GM18873 (cell line): ENCODE data around the gene COL8A2.
A peak's percentile ranks its signal among the peaks of the same experiment; 100 is the strongest.

Source experiments
- ATAC-seq: cut with Tn5 transposase; IDR thresholded peaks from one replicate; pipeline ENCODE4 v1.9.1; 2021; ENCODE audit warnings: mild to moderate bottlenecking, moderate library complexity, moderate number of reproducible peaks; ENCODE audit not compliant: unreplicated experiment, low FRiP score

Gene COL8A2

DNA sequence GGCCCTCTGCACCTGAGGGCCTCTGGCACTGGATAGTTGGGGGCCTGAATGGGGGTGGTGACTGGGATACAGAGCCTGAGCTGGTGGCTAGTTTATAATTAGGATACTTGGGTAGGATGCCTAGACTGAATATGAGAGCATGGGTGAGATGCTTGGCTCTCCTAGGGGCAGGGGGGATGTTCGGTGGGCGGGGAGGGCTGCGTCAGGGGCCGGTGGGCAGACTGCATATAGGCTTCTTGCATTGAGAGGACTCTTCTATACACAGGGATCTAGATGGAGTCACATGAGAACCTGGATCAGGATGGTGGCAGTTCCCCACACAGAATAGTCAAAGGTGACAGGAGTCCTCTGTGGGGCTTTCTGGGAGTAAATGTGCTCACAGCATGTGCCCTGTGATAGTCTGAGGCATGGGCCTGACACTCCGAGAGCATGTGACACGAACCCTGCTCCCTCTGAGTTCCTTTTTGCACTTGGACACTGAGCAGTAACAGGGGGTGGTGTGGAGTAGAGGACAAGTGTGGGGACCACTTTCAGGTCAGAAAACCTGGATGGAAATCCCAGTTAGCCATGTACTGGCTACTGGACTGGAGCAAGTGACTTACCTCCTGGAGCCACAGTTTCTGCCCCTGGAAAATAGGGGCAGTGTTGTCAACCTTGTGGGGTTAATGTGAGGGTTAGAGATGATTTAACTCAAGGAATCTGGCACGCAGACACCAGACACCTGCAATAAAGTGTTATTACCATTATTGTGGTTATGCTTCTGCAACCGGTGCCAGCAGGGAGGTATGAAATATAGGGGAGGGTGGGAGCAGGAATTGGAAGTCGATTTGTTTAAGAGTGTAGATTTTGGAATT is 33.2 kb upstream of the COL8A2 start:
- ATAC-seq: no peak

DNA sequence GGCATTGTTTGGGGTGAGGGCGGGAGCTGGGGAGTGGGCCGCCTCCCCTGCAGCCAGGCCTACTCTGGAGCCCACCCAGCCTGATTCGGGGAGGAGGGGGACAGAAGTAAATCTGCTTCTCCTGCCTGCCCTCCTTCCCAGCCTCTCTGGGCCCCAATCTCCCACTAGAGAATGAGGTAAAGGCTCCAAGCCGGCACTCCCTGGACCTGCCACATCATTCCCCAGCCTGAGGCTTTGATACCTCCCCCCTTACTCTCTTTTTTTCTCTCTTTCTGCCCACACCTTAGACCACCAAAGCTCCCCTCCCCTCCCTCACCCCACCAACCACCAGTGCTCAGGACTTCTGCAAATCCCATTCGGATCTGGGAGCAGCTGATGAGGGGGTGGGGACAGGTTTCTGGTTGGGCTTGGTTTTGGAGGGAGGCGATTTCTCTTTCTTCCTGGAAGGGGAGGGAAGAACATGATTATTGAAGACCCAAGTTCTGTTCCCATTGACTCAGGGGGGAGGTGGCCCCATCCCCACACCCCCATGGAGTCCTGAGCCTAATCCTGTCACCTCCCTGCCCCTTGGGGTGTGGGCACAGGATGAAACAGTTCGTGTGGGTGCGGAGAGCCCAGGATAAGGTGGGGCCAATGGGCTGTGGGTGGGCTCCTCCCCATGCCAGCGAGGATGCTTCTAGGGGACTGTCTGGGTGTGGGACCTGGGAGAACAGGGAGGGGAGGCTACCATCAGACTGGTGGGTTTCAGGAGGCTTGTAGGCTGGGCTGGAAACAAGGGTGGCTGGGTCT is 32.3 kb upstream of the COL8A2 start:
- ATAC-seq: no peak

DNA sequence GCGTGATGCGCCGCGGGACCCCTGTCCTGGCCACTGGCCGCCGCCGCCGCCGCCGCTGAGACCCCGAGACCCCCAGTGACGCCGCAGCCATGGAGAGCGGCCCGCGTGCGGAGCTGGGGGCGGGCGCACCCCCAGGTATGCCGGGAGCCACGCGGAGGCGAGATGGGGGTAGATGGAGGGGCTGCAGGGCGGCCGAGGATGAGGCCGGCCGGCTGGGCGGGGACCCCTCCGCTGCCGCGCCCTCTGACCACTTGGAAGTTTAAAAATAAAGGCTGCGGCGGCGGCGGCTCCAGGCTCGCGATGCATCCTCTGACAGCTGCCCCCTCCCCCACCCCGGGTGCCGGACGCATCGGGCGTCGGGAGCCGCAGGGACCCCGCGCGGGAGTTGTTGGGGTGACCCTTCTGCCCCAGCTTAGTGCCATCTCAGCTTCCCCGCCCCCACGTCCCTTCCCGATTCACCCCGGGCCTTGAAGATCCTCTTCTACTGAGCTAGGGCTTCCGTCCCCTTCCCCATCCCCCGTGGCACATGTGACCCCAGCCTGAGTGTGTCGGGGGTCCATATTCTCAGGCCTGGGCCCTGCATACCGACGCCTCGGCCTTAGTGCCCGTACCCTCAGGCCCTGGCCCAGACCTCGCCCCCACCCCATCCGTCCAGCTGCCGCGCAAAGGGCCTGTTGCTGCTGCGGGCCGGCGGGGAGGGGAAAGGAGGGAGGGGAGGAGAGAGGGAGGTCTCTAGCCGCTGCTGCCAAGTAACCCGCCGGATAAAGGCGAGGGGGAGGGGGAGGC is 31.5 kb upstream of the COL8A2 start:
- ATAC-seq: no peak

DNA sequence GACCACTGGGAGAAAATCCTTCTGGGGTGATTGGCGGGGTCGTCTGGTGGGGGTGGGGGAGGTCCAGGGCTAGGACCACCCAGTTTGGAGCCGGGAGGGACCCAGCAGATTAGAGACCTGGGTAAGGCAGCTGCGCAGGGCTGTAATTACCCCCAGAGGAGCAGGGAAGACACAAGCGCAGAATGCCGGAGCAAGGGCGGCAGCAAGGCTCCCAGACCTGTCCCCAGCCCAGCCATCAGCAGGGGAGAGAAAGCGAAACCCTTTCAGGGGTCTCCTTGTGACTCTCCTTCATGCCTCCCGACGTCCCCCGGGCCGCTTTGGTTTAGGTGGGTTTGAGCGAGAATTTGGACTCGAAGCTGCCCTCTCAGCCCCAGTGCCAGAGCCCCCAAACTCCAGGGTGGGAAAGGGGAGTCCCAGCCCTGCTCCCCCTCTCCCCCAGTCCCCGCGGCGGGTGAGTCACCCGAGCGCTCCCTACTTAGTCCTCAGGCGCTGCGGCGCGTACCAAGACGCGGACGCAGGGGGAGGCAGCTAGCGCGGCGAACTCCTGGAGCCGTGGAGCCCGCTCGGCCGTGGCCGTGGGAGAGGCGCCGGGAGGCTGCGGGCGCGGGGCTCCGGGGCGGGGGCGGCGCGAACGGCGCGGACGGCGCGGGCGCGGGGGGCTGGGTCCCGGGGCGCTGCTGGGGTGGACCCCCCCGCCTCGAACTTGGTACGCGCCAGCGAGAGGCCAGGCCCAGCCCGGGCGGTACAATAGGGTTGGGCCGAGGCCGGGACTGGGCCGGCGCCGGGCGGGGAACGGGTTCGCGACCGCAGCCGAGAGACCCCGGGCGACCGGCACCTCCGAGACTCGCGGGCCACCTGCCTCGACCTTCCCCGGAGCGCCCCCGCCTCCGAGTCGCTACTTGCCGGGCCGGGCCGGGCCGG is 30.6 kb upstream of the COL8A2 start, which contains the start of gene MAP7D1:
TSS of gene MAP7D1 (plus strand) at position 753 of the 921 bp plus-strand sequence. CDS start 258 bp downstream, outside the sequence.
- ATAC-seq: no peak

DNA sequence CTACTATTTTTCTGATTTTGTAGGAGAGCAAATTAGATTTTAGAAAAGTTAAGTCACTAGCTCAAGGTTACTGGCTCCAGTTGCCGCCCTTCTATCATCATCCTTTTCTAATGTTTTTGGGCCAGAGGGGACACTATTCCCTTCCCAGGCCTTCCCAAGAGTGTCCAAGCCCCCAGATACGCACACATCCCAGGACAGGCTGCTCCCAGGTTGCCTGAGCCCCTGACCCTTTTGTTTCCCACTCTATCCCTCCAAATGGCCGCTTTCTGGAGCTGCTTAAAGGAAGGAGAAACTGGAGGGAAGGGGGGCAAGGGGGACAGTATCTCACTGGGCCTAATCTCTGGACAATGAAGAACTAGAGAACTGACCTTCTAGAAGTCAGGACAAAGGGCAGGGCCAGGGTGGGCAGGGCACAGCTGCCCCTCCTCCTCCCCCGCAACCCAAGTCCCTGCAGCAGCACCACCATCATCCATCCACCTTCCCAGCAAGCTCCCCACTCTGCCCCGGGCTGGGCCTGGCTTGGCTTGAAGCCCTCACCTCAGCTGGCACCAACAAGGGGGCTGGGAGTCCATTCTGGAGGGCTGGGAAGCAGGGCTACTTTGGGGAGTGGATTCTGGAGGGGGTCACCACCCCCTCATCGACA is 29.9 kb upstream of the COL8A2 start:
- no peak for ATAC-seq

DNA sequence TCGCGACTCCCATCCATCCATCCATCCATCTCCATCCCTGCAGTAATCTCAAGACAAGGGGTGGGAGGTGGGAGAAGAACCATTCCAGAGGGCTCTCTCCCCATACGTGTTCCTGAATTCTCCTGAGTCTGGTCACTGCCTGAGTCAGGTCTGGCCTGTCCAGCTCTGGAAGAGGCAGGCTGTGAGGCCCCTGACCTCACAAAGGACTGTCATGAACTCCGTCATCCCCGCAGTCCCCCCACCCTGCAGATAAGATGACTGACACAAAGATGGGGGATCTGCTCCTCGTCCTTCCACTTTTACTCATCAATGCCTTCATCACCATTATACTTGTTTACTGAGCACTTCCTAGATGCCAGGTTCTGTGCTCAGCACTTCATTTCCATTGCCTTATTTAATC is 29.3 kb upstream of the COL8A2 start:
- ATAC-seq: no peak

DNA sequence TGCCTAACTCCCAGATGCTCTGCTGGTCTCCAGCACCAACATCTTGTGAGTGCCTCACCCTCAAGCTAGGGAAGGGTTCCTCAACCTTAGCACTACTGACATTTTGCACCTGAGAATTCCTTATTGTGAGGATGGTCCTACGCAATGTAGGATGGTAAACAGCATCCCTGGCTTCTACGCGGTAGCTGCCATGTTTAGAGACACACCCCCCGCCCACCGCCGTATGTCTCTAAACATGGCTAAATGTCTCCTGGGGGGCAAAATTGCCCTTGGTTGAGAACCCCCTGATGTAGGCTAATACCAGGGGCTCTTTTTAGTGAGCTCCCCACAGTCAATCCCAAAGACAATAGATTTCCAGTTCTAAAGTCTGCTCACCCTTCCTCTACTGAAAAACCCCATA is 28.5 kb upstream of the COL8A2 start:
- ATAC-seq: no peak

DNA sequence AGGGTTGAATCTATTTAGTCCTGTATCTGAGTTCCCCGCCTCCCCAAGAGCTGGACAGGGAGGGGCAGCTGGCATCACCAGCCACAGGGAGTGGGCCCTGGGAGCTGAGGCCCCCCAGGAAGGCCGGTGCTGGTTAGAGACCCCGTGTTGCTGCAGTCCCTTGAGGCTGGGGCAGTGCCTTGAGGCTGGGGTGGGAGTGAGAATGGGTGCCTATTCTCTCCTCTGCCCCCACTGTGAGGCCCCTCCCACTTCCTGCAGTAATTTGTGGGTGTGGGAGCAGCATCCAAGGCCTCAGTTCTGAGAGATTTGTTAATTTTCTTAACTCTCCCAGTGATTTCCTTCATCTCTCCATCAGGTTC is 26.8 kb upstream of the COL8A2 start:
- ATAC-seq: no peak

DNA sequence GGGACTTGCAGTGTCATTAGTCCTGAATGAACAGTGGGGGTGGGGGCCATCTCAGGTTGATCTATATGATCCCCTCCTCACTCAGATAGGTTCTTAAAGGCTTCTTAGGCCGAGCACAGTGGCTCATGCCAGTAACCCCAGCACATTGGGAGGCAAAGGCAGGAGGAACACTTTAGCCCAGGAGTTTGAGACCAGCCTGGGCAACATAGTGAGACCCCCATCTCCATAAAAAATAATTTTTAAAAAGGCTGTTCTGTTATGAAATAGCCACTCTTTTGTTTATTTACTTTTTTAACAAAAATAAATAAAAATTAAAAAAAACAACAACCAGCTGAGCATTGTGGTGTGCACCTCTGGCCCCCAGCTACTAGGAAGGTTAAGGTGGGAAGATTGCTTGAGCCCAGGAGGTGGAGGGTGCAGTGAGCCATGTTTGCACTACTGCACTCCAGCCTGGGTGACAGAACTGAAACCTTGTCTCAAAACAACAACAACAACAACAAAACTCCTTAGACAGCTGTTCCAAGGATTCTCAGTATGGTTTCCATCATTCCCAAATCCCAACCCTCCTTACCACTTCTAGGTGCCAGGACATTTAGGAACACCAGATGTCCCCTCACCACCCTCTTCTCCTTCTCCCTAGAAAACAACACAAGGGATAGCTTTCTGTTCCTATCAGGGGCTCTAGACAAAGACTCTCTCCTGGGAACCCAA is 26.3 kb upstream of the COL8A2 start:
- no peak for ATAC-seq

DNA sequence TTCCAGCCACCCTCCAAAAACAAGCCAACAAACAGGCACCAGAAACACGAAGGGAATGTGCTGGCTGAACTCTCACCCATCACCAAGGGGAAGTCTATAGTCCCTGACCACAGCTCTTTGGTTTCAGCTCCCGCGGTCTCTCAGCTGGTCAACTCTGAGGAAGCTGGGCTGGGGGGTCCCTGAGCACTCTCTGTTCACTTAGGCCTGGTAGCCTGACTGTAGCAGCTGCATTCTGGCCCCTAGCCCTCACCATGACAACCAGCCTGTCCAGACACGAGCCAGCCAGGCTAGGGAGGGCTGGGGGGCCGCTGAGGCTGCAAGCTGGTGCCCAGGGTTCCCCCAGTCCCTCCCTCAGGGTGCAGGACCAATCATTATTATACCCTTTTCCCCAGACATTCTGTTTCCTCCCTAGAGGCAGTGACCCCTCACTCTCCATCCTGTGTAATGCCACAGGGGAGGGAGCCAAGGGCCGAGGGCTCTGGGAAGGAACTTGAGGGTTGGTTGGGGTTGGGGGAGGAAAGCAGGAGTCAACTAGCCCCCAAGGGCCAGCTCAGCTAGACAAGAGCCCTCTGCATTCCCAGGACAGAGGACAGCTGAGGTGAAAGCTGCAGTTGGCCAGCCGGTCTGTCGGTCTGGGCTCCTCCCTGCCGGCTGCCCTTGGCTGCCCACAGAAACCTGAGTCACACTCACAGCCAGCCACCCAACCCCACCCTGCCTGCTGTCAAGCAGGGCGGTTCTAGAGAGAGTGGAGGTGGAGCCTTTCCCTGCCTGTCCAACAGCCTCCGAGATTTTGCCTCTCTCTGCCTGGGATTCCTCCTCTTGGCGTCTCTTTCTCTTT is 25.5 kb upstream of the COL8A2 start:
- ATAC-seq: peak; percentile 27

DNA sequence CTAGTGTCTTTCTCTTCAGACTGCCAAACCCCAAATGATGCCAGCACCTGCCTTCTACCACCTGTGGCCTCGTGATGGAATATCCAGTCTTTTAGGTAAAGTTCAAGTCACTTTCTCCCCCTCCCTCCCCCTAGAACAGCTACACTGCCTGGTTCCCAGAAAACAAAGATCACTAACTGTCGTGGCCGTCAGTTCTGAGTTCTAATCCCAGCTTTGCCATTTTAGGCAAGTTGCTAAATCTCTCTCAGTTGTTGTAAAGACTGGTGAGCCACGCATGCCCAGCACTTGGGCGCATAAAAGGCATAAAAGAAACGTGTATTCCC is 24.9 kb upstream of the COL8A2 start:
- ATAC-seq: no peak

DNA sequence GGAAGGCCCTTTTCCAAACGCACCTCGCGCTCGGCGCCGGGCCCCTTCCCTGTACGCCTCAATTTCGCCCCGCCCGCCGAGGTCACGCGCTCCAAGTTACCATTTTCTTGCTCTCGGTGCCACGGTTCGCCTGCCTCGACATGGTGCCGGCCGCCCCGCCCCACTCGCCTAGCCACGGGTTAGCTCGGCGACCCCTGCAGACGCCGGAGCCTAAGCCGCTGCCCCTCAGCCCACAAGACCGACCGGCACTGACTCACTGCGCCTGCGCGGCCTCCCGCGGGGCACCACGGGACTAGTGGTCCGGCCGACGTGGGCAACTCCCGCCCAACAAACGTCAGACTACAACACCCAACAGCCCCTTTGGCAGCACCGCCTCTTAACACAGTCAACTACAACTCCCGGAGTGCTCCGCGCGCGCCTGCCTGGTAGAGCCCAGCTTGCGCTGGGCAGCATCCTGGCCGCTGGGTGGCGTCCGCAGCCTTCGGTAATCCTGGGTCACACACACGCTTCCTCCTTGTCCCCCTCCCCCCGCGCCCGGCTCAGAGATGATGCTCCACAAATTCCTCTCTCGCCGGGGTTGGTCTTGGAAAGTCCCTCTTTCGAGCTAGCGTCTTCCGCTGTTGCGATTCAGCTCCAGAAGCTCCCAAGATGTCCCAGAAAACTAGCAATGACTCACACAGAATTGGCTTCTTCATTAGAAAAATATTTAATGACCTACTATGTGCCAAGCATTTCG is 24.4 kb upstream of the COL8A2 start, which contains the start of gene TRAPPC3:
TSS of gene TRAPPC3 (minus strand) at position 250 of the 736 bp plus-strand sequence. CDS start at position 142, 108 bp downstream.
- peak; percentile 92 for ATAC-seq

DNA sequence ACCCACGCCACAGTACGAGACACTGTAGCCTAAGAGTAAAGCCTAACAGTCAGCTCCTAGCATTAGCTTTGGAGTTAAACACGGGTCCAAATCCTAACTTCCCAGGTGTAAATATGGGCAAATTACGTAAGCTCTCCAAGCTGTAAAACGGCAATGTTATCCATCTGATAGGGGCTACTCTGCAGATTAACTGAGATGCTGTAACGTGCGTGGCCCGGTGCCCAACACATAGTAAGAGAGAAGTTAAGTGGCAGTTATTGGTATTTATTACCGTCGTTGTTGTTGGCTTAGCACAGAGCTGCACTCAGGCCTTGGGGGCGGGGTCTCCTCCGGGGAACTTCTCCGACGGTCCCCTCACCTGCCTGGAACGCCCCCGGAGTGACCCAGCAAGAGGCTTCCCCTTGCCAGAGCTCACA is 23.8 kb upstream of the COL8A2 start:
- ATAC-seq: no peak

DNA sequence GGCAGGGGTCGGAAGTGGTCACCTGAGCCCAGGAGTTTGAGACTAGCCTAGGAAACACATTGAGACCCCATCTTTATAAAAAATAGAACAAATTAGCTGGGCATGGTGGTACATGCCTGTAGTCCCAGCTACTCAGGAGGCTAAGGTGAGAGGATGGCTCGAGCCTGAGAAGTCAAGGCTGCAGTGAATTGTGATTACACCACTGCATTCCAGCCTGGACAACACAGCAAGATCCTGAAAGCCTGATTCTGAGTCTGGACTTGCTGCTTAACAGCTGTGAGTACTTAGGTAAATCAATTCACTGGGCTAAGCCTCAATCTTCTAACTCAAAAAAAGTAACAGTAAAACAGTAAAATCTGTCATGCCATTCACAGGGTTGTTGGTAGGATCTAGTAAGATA is 19.4 kb upstream of the COL8A2 start:
- no peak for ATAC-seq

DNA sequence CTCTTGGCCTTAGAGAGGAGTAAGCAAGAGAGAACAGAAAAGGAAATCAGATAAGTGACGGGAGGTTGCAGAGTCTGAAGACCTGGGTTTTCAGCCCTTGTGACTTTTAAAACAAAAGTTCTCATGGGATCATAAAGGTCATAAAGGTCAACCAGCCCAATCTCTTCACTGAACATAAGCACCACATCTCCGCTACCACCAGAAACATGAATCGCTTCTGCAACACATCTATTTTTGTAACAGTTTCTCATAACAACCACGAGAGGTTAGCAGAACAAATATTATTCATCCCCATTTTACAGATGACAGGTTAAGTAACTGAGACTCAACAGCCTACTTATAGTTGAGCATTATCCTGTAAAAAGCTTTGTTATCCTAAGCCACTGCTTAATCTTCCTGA is 18.4 kb upstream of the COL8A2 start:
- no peak for ATAC-seq

DNA sequence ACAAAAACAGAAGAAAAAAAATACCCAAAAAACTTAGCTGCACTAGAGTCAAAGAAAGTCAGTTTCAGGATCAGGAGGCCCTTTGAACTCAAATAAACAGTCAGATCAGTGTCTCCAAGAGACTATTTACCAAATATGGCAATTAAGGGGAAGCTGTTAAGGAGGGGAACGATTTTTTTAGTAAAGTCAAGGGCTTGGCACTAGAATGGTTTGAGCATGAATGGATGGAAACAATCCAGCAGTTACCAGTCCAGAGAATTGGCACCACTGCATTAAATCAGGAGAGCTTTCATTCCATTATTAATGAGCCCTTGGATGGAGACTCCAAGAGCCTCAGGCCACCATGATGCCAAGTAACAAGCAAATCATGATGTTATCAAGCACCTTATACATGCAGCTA is 17.1 kb upstream of the COL8A2 start:
- no peak for ATAC-seq

DNA sequence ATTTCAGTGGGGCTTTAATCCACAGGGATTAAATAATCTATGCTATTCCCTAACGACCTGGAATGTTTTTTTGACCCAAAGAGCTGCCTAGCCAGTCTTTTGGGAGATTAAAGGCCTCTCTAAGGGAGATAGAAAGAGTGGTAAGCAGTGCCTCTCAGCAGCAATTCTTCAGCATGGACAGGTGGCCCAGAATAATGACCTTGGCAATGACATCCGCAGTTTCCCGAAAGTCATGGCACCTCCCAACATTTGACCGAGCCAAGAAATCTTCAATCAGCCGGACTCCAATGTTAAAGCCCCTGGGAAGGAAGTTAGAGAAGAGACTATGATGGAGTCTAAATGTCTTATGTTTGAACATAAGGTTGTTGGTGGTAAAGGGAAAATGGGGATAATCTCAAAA is 14.5 kb upstream of the COL8A2 start:
- ATAC-seq: no peak
